HUES48 (cell line): ENCODE results near the gene INTU.
A peak's percentile ranks its signal among the peaks of the same experiment; 100 is the strongest.
"Not testable (repeated sequence)": the region's sequence is repeated elsewhere in the genome, so short reads cannot be mapped to it uniquely, and the experiment has no call there.

Experiments used
- H3K27ac ChIP-seq: one replicate; pipeline ENCODE4 v1.7.0; 2013; ENCODE audit warnings: low read depth, low read length, inconsistent platforms
- H3K27me3 ChIP-seq: 2 replicates; pipeline ENCODE4 v1.6.1; 2013; ENCODE audit warnings: mild to moderate bottlenecking, low read length; ENCODE audit not compliant: control insufficient read depth, insufficient read depth
- H3K36me3 ChIP-seq: 2 replicates; pipeline ENCODE4 v1.6.1; 2013; ENCODE audit warnings: low read length; ENCODE audit not compliant: control insufficient read depth, insufficient read depth
- H3K4me1 ChIP-seq: 2 replicates; pipeline ENCODE4 v1.6.1; 2013; ENCODE audit warnings: mild to moderate bottlenecking, low read length; ENCODE audit not compliant: control insufficient read depth, insufficient read depth
- H3K4me3 ChIP-seq: 2 replicates; pipeline ENCODE4 v1.5.1; 2013; ENCODE audit warnings: mild to moderate bottlenecking, low read depth, low read length
- H3K9ac ChIP-seq: 2 replicates; pipeline ENCODE4 v1.6.1; 2013; ENCODE audit warnings: mild to moderate bottlenecking, low read depth, low read length, moderate library complexity
- H3K9me3 ChIP-seq: 2 replicates; pipeline ENCODE4 v1.6.1; 2013; ENCODE audit warnings: low read length; ENCODE audit not compliant: control insufficient read depth, insufficient read depth

INTU gene

DNA sequence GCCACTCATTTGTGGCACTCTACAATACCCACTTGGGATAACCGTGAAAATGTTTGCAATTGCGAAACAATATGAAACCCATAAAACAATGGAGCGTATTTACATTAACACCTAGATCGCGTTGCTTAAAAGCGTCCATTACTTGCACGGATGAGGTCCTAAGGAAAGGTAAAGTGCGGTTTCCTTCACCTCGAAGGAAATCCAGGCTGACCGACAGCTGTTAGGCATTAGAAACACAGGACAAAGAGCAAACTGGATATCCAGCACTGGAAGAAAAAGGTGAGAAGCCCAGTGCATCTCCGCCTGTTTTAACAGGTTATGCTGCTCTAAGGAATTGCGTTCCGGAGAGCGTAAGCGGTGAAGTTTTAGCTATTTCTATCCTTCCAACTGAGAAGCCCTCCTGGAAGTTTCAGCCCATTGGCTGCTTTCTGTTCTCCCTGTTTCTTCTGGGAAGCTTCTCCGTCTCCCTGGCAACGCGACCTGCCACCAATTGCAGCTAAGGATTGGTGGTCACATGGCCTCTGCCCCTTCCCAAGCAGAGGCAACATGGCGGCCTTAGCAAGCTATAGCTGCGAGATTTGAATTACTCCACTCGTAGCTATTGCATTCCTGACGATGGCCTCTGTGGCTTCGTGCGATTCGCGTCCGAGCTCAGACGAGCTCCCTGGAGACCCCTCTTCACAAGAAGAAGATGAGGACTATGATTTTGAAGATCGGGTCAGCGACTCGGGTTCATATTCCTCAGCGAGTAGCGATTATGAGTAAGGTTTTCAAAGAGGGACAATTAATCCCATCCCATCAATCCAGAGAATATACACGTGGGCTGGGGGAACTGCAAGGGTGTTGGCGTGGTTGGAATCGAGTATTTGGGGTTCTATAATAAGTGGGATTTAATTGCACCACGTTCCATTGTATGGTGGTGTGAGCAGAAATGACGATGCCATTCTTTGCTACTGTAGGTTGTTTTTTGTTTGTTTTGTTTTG lies at the start of gene INTU:
INTU (plus strand) TSS at position 538 of the 984 bp plus-strand sequence; CDS start at position 616, 78 bp downstream.
- Histone ChIP-seq H3K9ac (peak within 1 kb of the TSS; percentile 89), H3K36me3 (no peaks in the 10 kb centered on the region), H3K27ac (peak within 1 kb of the TSS; percentile 82), H3K4me1 (peaks cover 7% of the 10 kb centered on the region; the same call in 1 of the 2 replicates), H3K4me3 (peak within 1 kb of the TSS; percentile 91), H3K9me3 (no peaks in the 10 kb centered on the region), H3K27me3 (no peaks in the 10 kb centered on the region)

DNA sequence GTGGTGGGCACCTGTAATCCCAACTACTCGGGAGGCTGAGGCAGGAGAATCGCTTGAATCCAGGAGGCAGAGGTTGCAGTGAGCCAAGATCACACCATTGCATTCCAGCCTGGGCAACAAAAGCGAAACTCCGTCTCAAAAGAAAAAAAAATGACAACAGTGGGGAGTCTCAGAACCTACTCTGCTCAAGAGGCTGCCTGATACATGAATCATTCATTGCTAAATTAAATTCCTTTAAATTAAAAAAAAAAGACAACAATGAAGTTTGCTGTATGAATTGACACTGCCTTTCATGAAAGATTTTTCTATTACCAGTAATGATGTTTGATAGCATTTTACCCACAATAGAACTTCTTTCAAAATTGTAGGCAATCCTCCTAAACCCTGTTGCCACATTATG lies 46.3 kb upstream of the INTU start:
- not testable (repeated sequence) for H3K4me3 ChIP-seq

DNA sequence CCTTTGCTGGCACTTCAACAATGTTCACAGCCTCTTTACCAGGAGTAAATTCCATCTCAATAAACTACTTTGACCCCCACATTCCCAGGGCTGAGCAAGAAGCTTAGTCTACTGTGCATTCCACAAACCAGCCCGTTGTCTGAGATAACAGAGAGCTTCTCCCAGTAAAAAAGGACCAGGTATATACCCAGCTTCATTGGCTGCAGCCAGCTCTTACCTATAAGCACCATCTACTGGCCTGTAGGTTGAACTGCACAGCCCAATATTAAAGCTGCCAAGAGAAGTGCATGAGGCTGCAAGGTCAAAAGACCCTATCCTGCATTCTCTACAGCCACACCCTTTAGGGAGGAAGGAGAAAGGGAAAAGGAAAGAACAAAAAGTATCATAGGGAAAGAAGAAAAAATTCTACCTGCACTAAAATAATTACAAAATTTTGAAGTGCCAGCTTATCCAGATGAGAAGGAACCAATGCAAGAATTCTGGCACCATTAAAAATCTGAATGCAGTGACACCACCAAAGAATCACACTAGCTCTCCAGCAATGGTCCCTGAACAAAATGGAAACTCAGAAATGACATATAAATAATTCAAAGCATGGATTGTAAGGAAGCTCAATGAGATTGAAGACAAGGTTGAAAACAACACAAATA lies 45.7 kb upstream of the INTU start:
- Histone ChIP-seq H3K4me3 (no peak overlapping the region), H3K9ac (no peak overlapping the region), H3K27me3 (no peaks in the 10 kb centered on the region), H3K36me3 (no peaks in the 10 kb centered on the region), H3K9me3 (no peaks in the 10 kb centered on the region), H3K27ac (no peak overlapping the region), H3K4me1 (no peaks in the 10 kb centered on the region)

More for the DNA sequence above, 46.3 kb upstream of the INTU start:
- H3K36me3 ChIP-seq, H3K9me3 ChIP-seq, H3K27ac ChIP-seq, H3K27me3 ChIP-seq, H3K9ac ChIP-seq, H3K4me1 ChIP-seq: not testable (repeated sequence)

DNA sequence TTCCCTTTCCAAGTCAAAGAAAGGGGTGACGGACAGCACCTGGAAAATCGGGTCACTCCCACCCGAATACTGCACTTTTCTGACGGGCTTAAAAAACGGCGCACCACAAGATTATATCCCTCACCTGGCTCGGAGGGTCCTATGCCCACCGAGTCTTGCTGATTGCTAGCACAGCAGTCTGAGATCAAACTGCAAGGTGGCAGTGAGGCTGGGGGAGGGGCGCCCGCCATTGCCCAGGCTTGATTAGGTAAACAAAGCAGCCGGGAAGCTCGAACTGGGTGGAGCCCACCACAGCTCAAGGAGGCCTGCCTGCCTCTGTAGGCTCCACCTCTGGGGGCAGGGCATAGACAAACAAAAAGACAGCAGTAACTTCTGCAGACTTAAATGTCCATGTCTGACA lies 43.6 kb upstream of the INTU start:
- H3K27me3 ChIP-seq, H3K4me3 ChIP-seq, H3K9ac ChIP-seq, H3K27ac ChIP-seq, H3K4me1 ChIP-seq, H3K36me3 ChIP-seq, H3K9me3 ChIP-seq: not testable (repeated sequence)

DNA sequence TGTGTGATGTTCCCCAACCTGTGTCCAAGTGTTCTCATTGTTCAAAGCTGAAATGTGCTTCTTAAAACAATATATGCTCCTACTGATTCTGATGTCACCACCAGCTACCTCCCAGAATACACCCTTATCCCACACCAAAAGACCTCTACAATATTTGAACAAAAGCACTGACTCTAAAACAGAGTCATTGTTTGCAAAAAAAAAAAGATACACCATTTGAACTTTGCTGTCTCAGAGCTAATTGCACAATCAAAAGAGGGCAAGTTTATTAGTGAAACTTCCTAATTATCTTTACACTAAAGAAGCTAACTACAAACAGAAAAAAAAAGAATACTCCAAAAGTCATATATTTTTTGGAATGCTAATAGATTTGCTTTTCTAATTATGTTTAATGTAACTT lies 34.1 kb upstream of the INTU start:
- no peaks in the 10 kb centered on the region for H3K27me3 ChIP-seq
- H3K9ac ChIP-seq, result no peak overlapping the region
- H3K27ac ChIP-seq, result no peak overlapping the region
- H3K4me3 ChIP-seq, result no peak overlapping the region
- no peaks in the 10 kb centered on the region for H3K9me3 ChIP-seq
- no peaks in the 10 kb centered on the region for H3K36me3 ChIP-seq
- no peaks in the 10 kb centered on the region for H3K4me1 ChIP-seq

DNA sequence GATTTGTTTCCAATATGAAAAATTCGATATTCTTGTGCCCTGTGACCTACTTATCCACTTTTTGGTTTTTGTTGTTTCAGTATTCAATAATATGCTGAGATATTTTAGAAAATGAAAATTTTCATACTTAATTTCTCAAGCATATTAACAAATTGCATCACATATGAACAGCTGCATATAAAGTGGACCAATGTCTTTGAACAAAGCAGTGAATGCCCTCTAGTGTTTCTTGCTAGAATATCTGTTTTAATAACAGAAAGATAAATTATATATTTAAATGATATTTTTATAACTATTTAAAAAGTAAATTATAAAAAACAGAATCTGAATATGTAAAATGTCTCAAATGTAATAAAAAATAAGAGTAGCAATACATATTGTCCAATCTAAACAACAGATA lies 31.7 kb upstream of the INTU start:
- no peaks in the 10 kb centered on the region for H3K36me3 ChIP-seq
- H3K27me3 ChIP-seq, result no peaks in the 10 kb centered on the region
- no peak overlapping the region for H3K9ac ChIP-seq
- H3K4me3 ChIP-seq, result no peak overlapping the region
- no peaks in the 10 kb centered on the region for H3K9me3 ChIP-seq
- H3K4me1 ChIP-seq, result peaks cover 8% of the 10 kb centered on the region
- H3K27ac ChIP-seq, result no peak overlapping the region

DNA sequence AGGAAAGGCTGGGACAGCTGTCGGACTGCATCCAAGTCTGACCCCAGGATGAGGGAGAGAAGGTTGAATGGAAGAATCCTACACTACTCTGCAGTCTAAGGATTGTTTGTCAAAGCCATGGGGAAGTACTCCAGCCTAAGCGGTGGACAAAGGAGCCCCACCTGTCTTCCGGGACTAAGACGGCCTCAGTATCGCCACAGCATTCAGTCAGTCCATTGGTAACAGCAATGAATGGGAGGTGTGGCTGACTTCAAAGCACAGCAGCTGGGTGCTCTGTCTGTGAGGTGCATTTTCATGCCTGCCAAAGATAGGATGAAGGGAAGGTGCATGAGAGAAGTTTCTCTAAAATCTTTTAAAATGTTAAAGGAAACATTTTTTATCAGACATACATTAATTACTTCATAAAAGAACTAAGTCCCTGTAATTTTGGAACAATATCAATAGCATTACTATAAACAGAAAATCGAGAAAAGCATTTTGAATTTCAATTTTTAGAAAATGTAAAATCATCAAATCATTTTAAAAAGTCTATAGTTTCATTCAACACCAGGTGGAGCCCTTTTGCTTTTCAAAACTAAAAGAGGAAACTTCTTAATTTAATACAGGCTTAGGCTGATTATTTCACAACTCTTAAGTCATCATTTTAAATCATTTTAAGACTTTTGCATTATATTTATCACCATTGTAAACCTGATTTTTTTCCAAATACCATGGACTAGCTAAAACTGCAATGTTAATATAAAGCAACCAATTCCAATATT lies 27.6 kb upstream of the INTU start:
- Histone ChIP-seq H3K9me3 (no peaks in the 10 kb centered on the region), H3K9ac (no peak overlapping the region), H3K36me3 (no peaks in the 10 kb centered on the region), H3K27me3 (no peaks in the 10 kb centered on the region), H3K4me3 (0 out of 2 replicates have a peak overlapping the region, but pooled peaks have one; percentile 15), H3K27ac (peak overlapping the region; percentile 50), H3K4me1 (peaks cover 22% of the 10 kb centered on the region)

DNA sequence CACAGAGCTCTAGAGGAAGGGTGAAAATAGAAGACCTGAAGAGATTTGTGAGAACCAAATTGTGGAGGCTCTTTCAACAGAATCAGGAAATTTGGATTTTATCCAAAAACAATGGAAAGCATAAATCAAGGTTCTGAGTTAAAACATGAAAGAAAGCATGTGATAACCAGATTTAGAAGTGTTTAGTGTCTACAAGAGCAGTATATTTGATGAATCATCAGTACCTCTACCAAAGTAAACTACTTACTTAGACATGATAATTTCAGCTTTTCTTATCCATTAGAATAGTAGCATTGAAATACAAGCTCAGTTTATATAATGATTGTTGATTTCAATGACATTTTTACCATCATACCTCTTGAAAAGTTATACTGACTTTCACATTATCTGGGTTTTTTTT lies 25.9 kb upstream of the INTU start:
- Histone ChIP-seq H3K27ac (no peak overlapping the region), H3K36me3 (no peaks in the 10 kb centered on the region), H3K9ac (no peak overlapping the region), H3K27me3 (no peaks in the 10 kb centered on the region), H3K9me3 (no peaks in the 10 kb centered on the region), H3K4me3 (no peak overlapping the region), H3K4me1 (peaks cover 22% of the 10 kb centered on the region)

DNA sequence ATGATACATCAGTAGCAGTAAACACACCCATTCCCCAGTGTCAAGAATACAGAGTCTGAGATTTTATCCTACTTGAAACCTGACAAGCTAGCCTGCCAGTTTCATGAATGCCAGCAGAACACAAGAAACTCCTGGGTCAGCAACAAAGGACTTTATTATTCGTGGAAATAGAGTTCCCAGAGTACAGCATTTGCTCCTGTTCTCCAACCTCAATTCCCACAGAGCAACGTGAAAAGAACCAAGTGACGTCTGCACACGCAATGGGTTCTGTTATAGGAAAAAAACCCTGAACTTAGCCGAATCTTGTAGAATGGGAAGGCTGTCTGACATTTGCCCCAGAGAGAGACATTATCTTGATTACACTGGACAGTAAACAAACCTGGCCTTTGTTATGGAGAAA lies 23.3 kb upstream of the INTU start:
- Histone ChIP-seq H3K36me3 (no peaks in the 10 kb centered on the region), H3K27me3 (no peaks in the 10 kb centered on the region), H3K9ac (no peak overlapping the region), H3K4me1 (peaks cover 21% of the 10 kb centered on the region), H3K4me3 (no peak overlapping the region), H3K9me3 (no peaks in the 10 kb centered on the region), H3K27ac (peak overlapping the region; percentile 45)

DNA sequence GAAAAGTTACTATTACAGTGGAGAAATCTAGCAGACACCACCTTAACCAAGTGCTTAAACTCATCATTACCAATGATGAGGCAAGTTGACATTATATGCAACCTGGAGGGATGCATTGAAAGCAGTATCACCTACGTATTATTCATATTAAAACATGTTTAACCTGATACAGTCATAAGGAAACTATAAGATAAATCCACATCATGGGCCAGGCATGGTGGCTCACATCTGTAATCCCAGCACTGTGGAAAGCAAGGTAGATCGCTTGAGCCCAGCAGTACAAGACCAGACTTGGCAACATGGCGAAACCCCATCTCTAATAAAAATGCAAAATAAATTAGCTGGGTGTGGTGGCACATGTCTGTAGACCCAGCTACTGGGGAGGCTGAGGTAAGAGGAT lies 22.3 kb upstream of the INTU start:
- Histone ChIP-seq H3K9me3 (no peaks in the 10 kb centered on the region), H3K4me1 (peaks cover 14% of the 10 kb centered on the region), H3K36me3 (no peaks in the 10 kb centered on the region), H3K27me3 (no peaks in the 10 kb centered on the region), H3K9ac (no peak overlapping the region), H3K4me3 (no peak overlapping the region), H3K27ac (no peak overlapping the region)
